Jurkat, Clone E6-1 (cell line): ENCODE measurements around the gene ING3.
"Not testable (repeated sequence)": the region's sequence is repeated elsewhere in the genome, so short reads cannot be mapped to it uniquely, and the experiment has no call there.

Experiments
- DNase-seq: peaks from one replicate; pipeline ENCODE4 v3.0.0-alpha.2; 2011; ENCODE audit warnings: low read depth, low spot score
- H3K4me3 ChIP-seq: 2 replicates; pipeline ENCODE4 v1.5.1; 2011; ENCODE audit warnings: mild to moderate bottlenecking, low read length, control low read depth, moderate library complexity

Gene ING3

GRCh38 chr7:120947980-120948379, 2.6 kb upstream of the ING3 start:
- DNase-seq, result no peak

DNA sequence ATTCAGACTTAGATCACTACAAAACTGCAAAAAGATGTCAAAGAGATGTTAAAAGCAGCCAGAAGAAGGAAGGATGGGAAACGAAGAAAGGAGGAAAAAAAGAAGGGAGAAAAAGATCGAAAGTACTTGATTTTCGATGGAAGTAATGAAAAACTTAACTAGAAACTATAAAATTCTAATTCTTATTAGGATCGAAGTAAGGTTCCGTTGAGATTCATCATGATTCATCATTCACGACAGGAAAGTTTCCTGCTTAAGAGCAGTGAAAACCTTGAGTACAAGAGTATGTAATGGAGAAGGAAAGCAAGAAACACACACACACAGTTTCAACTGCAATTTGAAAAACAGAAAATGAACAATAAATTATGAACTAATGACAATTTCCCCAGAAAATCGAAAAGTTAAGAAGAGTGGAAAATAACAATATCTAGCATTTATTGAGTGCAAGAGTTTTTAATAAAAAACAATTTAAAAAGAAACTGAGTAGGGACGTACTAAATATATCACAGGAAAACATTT, 1.1 kb upstream of the ING3 start:
- no peak for DNase-seq
- H3K4me3 ChIP-seq, result peak overlapping the region; percentile 83

More at GRCh38 chr7:120947980-120948379, 2.6 kb upstream of the ING3 start:
- no peak overlapping the region for H3K4me3 ChIP-seq

DNA sequence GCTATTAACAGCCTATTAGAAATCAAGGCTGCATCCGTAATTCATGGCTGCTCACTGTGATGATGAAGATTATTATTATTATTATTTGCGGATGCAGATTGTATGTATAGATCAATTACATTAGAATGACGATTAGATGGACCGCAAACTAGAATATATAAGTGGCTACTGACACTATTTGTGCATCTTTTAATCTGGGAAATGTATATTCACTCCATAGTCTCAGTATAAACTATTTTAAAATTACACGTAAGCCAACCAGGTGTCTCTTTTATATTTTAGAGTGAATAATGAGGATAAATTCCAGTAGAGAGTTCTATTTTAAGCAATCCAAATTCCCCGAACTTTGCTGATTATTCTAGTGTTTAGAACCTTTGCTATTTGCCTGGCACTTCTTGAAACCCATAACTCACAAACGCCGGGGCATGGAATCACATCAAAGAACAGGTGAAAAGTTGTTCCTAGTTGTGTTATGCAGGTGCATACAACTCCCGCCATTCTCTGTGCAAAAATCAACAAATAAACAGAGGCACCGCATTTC, 509 bp upstream of the ING3 start:
- peak overlapping the region; percentile 83 for H3K4me3 ChIP-seq
- no peak for DNase-seq

- DNase-seq, result no peak
These were observed 727 bp downstream of the ING3 start for GRCh38 chr7:120951309-120951699.

GRCh38 chr7:120951826-120952225, 1.2 kb downstream of the ING3 start:
- DNase-seq, result no peak
- H3K4me3 ChIP-seq, result peak overlapping the region; percentile 83

More at GRCh38 chr7:120951309-120951699, 727 bp downstream of the ING3 start:
- peak overlapping the region; percentile 83 for H3K4me3 ChIP-seq

DNA sequence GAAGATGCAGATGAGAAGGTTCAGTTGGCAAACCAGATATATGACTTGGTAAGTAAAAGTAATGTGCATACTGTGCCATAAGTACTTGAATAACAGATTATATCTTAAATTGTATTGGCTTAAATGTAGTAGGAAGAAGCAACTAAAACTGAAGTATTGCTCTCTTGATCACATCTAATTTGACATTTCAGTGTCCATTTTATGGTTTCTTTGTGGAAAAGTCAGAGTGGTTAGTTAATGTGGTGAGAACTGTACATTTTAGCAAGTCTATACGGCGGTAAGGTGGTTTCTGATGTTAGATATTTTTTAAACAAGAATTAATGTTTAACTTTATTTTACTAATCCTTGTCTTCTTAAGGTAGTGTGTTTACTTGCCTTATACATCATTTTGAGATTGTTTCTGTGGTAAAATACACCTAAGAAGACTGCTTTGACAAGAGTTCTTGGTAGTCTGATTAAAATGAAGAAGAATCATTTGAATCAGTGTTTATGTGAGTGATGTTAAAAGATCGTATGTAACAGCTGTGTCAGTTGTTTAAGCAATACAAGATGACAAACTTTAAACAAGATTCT, 5.1 kb downstream of the ING3 start:
- H3K4me3 ChIP-seq, result no peak overlapping the region
- DNase-seq, result no peak

- H3K4me3 ChIP-seq, result no peak overlapping the region
- DNase-seq, result no peak
These were observed 9.4 kb downstream of the ING3 start for GRCh38 chr7:120959929-120960484.

DNA sequence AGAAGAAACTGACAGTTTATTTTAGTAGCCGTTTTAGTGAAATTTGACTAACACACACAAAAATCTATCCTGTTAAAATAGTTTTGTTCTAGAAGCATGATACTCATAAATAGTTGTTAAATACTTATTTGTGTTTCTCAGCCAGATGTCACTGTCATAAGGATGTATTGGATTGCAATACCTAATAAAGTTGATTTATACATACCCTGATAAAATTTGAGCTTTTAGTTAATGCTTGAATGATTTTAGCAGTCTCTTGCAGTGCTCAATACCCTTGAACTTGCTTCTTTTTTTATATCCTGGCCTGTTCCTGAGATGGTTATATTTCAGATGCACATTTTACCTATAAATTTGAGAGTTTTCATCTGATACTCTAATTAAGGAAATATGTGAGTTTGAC, 10.1 kb downstream of the ING3 start:
- no peak for DNase-seq
- no peak overlapping the region for H3K4me3 ChIP-seq

GRCh38 chr7:120961638-120962173, 11.1 kb downstream of the ING3 start:
- no peak for DNase-seq
- no peak overlapping the region for H3K4me3 ChIP-seq

DNA sequence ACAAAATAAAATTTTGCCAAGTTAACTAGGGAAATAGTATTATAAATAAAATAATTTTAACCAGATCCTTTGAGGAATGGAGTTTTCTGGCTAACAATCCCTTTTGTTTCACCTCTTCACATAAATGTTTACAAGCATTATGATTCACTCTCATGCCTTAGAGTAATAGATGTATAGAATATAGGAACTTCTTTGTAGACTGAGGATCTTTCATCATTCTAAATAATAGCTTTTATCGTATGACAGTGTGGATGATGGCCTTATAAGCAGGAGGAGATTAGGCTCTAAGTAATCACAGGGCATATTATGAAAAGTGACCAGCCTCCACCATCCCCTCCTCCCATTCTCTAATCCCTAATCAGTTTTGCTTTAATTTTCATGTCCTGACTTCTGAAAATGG, 13.5 kb downstream of the ING3 start:
- H3K4me3 ChIP-seq, result no peak overlapping the region
- no peak for DNase-seq

GRCh38 chr7:120966961-120967360, 16.4 kb downstream of the ING3 start:
- H3K4me3 ChIP-seq, result no peak overlapping the region
- no peak for DNase-seq

DNA sequence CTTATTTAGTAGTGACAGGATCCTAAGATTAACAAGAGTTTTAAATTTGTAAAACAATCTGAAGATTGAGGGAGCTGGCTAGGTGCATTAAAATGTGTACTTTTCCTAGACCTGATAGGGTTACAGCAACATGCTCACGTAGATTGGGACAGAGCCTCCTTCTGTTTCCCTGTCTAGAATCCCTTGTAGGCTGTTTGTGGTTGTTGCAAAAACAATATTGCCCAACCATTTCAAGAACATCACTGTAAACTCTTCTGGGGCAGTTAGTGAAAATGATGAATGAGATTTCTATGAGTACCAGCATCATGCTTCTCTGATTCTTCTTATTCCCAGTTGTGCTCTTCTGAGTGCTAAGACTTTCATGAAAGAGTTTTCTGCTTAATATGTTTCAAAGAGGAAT, 23.3 kb downstream of the ING3 start:
- no peak overlapping the region for H3K4me3 ChIP-seq
- no peak for DNase-seq

- no peak for DNase-seq
- no peak overlapping the region for H3K4me3 ChIP-seq
These were observed 29.4 kb downstream of the ING3 start for GRCh38 chr7:120979765-120980499.

DNA sequence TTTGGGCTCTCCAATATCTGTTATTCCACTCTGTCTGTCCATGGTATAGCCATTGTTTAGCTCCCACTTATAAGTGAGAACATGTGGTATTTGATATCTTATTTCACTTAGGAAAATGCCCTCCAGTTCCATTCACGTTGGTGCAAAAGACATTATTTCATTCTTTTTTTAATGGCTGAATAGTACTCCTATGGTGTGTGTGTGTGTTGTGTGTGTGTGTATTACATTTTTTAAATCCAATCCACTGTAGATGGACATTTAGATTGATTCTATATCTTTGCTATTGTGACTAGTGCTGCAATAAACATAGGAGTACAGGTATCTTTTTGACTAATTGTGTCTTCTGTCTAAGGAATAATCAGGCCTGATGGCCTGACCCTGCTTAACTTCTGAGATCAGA, 30.5 kb downstream of the ING3 start:
- H3K4me3 ChIP-seq, result no peak overlapping the region

DNA sequence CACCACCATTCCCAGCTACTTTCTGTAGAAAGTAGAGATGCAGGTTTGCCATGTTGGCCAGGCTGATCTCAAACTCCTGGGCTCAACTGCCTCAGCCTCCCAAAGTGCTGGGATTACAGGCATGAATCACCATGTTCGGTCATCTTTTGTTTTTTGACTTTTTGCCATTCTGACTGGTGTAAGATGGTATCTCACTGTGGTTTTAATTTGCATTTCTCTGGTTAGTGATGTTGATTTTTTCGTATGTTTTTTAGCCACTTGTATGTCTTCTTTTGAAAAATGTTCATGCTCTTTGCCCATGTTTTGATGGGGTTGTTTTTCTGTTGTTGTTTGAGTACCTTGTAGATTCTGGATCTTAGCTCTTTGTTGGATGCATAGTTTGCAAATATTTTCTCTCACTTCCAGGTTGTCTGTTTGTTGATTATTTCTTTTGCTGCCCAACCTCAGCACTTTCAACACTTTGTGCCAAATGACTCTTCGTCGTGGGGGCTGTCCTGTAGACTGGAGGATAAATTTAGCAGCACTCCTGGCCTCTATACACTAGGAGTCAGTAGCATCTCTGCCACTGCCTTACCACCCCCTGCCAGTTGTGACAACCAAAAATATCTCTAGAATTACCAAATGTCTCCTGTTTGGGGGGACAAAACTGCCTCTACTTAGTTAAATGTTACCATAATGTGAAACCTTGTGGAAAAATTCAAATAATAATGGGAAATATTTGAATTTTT, 31.5 kb downstream of the ING3 start:
- DNase-seq, result no peak

More for the DNA sequence above, 30.5 kb downstream of the ING3 start:
- DNase-seq, result no peak

GRCh38 chr7:120983592-120983991, 33.0 kb downstream of the ING3 start:
- H3K4me3 ChIP-seq, DNase-seq: not testable (repeated sequence)

More for the DNA sequence above, 31.5 kb downstream of the ING3 start:
- no peak overlapping the region for H3K4me3 ChIP-seq

DNA sequence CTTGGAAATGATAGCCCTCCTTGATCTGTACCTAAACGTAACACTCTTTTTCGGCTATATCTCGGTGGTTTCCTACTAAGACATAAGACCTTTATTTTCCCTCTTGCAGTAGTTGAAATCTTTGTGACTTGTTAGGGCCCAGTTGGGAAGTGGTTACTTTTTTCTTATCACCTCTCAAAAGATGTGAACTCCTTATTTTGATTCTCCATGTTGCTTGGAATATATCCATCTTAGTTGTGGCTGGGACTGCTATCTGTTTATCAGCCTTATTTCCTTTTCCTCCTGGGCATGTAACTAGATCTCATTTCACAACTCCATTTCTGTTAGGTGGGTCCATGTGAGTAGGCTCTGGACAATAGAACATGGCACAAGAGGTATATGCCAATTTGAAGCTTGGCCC, 33.8 kb downstream of the ING3 start:
- DNase-seq, result no peak
- no peak overlapping the region for H3K4me3 ChIP-seq

DNA sequence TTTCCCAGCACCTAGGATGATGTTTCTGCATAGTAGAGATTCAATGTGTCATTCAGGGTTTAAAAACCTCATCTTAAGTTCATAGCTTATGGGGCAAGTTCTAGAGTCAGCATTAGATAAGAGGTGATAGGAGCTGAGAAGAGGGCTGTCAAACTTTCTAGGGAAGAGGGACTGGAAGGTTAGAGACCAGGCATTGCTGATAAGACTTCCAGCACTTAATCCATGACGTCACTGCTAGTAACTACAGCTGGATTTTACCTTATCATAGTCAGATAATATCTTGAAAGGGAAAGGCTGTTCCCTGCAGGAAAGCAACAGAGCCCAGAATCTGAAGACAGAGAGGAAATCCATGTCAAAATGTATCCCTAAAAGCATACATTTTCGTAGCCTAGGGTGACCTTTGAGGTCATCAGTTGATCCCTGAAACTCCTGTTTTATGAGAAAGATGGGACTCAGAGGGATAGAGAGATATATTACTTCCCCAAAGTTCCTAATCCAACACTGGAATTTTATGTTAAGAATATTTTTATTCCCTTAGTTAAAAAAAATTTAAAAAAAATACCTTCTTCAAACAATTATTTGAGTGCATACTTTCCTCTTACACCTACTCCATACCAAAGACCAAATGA, 34.7 kb downstream of the ING3 start:
- no peak overlapping the region for H3K4me3 ChIP-seq
- no peak for DNase-seq

- H3K4me3 ChIP-seq, result no peak overlapping the region
- no peak for DNase-seq
These were observed 35.3 kb downstream of the ING3 start for GRCh38 chr7:120985839-120986238.
